T-helper 9 cell (primary cell): ENCODE measurements around the gene GPS2.

Experiments
- DNase-seq: peaks from one replicate; pipeline ENCODE4 v3.0.0-alpha.2; 2020

The GPS2 gene

DNA sequence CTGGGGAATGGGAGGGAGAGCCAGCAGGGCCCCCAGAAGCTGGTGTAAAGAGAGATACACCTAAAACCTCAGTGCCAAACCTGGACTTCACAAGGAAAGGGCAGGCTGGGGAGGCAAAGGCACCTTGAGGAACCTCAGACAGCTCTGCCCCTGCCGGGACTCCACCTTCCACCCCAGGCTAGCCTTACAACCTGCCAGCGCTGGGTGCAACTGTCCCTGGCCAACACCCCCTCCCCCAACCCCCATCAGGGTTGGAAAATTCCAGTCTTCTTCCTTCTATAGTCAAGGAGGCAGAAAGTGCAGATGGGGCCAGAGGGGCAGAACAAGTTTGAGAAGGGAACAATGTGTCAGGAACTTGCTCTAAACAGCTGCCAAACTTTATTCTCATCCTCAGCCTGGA is 23.0 kb downstream of the GPS2 start:
- no peak for DNase-seq

DNA sequence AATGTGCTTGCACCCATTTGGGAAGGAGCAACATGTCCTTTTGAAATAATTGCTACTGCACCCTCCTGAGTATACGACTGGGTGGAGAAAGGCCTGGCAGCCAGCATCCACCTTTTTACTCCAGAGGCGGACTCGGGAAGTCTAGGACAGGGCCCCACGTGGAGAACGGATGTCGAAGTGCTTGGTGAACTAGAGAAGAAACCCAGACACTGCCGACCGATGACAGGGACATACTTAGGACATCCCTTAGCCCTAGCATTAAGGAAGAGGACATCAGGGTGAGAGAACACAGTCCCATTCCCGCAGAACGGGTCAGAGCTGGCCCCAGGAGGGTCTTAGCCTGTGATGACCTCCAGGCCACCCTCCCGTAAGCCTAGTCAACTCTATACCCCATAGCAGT is 24.5 kb downstream of the GPS2 start:
- no peak for DNase-seq

DNA sequence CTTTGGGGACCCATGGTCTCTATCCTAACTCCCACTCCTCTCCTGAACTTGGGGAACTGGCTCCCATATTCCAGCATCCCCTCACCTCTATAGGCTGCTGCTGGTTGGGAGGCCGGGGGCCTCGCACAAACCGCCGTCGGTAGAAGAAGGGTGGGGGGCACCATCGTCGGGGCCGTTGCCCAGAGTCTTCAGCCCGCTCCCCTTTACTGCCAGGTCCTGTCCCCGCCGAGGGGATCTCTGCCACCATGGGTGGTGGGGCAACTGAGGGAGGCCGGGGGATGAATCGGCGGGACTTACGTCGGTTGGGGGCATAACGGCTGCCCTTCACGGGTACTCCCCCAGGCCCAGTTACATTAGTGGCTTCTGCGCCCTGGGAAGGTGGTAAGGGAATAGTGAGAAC is 25.0 kb downstream of the GPS2 start:
- DNase-seq, result no peak

DNA sequence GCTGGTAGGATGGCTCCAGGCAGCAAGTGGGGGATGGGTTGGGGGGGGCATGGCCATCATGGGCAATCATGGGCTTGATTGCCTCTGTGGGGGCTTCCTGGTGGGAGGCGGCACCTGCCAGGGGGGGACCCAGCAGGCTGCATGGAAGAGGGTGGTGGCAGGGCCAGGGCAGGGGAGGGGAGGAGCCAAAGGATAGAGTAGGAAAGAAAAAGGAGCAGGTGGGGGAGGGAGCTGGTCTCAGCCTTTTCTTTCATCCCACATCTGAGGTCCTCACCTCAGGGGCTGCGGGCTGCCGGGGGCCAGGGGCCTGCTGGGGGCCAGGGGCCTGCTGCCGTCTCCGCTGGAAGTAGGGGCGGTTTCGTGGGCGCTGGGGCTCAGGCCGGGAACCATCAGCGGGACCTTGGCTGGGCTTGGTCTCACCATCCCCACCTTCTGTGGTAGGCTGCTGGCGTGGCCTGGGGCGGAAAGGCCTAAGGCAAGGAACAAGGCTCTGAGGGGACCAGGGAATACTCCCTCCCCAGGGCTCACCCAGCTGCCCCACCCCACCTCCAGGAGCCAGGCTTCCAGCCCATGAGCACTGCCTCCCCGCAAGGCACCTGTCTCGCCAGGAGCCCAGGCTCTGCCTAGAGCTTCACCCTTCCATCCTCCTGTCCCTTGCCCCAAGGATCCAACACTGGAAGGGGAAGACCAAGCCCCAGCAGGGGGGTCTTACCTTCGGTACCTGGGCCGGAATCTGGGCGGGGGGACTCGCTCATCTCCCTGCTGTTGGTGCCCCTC is 25.7 kb downstream of the GPS2 start:
- DNase-seq, result no peak

DNA sequence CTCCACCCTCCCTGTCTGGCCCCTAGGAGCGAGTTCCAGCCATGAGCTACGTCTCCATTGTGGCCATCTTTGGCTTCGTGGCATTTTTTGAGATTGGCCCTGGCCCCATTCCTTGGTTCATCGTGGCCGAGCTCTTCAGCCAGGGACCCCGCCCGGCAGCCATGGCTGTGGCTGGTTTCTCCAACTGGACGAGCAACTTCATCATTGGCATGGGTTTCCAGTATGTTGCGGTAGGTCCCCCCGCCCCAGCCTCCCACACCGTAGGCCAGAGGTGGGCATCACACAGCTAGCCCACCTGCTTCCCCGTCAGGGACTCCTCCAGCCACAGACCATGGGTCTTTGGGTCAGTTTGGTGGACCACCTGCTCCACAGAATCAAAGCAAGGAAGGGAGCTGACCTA is 29.5 kb downstream of the GPS2 start:
- DNase-seq, result no peak

DNA sequence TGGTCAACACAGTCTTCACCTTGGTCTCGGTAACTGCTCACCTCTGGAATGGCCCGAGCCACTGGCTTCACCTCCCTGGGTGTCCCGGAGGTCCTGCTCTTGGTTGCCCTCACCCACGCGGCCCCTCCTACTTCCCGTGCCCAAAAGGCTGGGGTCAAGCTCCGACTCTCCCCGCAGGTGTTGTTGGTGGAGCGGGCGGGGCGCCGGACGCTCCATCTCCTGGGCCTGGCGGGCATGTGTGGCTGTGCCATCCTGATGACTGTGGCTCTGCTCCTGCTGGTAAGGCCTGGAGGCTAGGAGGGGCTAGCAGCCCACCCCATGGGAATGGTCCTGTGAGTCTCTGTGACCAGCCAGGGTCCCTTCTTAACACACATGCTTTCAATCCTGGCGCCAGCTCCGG is 30.2 kb downstream of the GPS2 start:
- no peak for DNase-seq

DNA sequence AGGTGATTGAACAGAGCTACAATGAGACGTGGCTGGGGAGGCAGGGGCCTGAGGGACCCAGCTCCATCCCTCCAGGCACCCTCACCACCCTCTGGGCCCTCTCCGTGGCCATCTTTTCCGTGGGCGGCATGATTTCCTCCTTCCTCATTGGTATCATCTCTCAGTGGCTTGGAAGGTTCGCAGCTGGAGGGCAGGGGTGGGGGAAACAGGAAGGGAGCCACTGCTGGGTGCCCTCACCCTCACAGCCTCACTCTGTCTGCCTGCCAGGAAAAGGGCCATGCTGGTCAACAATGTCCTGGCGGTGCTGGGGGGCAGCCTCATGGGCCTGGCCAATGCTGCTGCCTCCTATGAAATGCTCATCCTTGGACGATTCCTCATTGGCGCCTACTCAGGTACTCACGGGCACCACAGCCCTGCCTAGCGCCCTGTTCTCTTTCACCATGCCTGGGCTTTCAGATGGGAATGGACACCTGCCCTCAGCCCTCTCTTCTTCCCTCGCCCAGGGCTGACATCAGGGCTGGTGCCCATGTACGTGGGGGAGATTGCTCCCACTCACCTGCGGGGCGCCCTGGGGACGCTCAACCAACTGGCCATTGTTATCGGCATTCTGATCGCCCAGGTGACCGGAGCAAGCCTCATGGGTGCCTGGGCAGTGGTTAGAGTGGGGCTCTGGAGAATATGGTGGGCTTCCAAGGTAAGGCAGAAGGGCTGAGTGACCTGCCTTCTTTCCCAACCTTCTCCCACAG is 31.5 kb downstream of the GPS2 start:
- no peak for DNase-seq

DNA sequence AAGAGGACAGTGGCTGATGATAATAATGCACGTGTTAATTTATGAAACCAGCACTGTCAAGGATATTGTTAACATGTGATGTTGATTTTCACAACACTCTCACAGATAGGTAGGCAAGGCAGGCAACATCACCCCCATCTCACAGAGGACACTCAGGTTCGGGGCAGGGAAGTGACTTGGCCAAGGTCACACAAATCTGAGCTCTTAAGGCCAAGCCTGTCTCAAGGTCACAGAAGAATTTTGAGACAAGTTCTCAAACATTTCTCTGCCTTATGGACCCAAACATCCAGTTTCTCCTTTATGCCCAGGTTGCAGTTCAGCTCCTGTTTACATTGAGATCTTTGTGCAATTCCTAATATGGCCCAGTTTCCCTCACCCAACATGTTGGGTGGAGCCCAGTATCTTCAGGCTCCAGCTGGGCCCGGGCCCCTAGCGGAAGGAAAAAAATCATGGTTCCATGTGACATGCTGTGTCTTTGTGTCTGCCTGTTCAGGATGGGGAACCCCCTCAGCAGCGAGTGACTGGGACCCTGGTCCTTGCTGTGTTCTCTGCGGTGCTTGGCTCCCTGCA is 32.3 kb downstream of the GPS2 start:
- no peak for DNase-seq

DNA sequence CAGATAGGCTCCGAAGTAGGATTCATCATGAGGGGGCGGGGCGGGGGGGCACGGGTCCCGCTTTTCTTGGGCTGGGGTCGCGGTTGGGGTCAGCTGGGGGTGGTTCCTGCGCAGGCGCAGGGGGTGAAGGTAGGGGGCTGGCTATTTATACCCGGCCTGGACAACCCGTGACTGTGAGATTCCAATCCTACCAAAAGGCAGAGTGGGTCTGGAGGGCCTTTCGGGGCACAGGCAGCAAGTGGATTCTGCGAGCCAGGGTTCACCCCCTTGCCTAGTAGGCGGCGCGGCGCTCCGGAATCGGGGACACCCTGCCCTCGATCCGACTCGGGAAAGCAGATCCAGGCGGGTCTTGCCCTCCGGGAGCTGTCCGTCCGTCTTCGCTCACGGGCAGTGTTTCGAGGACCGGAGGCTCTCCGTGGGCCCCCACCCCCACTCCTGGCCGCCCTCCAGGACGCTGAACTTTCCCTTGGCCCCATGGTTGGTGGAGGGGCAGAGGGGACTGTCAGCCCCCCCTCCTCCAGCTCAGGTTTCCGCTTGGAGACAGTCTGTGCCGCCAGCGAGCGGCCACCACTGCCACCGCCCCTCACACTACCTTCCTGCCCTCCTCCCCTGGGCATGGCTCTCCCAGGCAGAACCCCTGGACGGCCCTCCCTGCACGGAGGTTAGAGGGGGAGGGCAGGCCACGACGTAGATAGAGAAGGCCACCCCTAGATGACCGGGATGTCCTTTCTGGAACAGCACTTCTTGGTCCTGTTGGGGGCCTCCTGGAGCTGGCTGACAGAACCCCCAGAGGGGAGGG is 33.0 kb downstream of the GPS2 start:
- no peak for DNase-seq

DNA sequence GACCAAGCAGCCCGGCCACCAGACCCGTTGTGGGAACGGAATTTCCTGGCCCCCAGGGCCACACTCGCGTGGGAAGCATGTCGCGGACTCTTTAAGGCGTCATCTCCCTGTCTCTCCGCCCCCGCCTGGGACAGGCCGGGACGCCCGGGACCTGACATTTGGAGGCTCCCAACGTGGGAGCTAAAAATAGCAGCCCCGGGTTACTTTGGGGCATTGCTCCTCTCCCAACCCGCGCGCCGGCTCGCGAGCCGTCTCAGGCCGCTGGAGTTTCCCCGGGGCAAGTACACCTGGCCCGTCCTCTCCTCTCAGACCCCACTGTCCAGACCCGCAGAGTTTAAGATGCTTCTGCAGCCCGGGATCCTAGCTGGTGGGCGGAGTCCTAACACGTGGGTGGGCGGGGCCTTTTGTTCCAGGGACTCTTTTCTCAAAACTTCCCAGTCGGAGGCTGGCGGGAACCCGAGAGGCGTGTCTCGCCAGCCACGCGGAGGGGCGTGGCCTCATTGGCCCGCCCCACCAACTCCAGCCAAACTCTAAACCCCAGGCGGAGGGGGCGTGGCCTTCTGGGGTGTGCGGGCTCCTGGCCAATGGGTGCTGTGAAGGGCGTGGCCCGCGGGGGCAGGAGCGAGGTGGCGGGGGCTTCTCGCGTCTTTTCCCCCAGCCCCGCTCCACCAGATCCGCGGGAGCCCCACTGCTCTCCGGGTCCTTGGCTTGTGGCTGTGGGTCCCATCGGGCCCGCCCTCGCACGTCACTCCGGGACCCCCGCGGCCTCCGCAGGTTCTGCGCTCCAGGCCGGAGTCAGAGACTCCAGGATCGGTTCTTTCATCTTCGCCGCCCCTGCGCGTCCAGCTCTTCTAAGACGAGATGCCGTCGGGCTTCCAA is 33.8 kb downstream of the GPS2 start, which contains the start of gene SLC2A4:
Gene SLC2A4 (plus strand): TSS at position 645 of the 879 bp plus-strand sequence. CDS start 217 bp downstream, at position 862.
- peak; percentile 68 for DNase-seq

DNA sequence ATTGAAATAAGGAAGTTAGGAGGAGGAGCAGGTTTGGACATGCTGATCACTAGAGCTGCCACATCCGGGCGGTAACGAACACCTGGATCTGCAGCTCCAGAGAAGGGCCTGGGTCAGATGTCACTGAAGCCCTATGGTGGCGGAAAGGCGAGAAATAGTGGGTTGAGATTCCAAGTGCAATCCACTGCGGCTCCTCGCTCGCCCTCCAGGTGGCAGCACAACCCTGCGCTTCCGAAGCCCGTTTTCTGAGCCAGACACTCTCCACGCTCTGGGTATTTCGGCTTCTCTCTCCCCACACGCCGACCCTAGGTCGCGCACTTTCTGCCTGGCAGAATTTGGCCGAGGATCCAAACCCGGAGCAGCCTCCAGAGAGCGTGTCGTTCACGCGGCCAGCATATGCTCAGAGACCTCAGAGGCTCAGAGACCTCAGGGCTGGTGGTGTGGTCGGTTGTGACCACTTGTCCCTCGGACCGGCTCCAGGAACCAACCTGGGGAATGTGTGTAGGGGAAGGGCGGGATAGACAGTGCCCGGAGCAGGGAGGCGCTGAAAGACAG is 34.6 kb downstream of the GPS2 start:
- DNase-seq, result peak; percentile 74

DNA sequence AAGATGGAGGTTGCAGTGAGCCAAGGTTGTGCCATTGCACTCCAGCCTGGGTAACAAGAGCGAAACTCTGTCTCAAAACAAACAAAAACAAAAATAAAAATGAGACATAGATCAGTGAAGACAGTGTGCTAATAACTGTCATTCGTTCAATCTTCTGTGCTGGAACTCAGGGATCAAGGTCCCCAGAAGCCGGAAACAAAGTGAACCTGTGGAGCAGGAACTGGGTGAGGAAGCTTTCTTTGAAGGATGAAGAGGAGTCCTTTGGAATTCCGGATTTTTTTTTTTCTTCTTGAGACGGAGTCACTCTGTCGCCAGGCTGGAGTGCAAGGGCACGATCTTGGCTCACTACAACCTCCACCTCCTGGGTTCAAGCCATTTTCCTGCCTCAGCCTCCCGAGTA is 35.7 kb downstream of the GPS2 start:
- DNase-seq, result no peak

DNA sequence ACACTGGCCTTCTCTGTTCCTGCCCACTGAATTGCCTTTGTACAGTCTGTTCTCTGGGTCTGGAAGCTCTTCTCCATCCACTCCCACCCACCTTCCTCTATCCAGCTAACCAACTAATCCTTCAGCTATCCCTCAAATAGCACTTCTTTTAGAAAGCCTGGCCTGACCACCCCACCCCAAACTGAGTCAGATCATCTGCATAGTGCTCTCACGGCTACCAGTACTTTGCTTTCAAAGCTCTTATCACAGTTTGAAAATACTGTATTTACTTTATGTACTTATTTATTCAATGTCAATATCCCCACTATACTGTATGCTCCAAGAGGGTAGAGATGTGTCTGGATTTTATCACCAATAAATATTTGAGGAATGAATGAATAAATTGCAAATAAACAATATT is 48.4 kb downstream of the GPS2 start:
- no peak for DNase-seq

DNA sequence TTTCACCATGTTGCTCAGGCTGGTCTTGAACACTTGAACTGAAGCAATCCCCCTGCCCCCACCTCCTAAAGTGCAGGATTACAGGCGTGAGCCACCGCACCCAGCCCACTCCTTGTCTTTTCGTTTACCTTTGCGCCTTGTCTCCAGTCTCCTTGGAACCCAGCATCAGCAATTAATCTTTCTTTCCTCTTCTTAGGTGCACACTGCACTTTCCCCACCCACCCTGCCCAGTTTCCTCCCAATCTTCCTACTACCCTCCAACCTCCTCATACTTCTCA is 51.4 kb downstream of the GPS2 start:
- DNase-seq, result no peak

DNA sequence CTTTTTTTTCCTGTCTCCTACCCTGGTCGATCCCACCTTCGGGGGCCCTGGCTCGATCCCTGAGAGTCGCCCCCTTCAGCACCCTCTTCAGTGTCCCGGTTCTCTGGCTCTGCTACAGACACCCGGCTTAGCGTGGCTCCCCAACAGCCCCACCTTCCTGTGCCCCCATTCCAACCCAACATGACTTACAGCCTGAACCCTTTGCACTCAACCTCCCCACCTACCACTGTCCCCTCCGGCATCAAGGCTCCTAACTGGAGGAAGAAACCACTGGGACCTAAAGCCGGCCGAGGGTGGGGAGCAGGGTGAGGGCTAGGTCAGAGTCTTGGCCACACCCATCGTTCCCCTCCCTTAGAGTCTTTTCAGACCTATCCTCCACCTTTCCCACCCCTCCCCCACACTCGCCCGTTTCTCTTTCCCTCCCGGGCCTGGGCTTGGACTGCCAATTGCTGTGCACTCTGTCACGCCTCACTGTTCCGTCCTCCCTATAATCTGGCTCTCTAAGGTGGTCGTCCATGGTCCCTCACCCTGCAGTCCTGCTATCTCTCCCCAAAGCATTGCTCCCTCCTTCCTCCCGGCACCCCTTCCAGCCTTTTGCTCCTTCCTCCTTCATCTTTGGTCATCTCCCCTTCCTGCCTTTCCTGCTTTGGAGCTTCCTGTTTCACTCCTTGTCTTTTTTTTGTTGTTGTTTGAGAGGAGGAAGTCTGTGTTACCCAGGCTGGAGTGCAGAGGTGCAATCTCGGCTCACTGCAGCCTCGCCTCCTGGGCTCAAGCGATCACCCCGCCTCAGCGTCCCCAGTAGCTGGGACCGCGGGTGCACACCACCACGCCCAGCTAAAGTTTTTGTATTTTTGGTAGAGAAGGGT is 52.0 kb downstream of the GPS2 start:
- DNase-seq, result no peak
